ENCODE results near the gene ACTR2. TPM values are rescaled to one million over a fixed set of nuclear protein-coding genes. Genes with fewer than 3 reads are reported as not detected.

ACTR2 gene
- polyA plus RNA-seq, 1 donor from 2014 or later: 118 TPM

- Histone ChIP-seq H2AFZ (ENCODE audit: low read depth, low read length) (no peak overlapping the region), H3K9me3 (ENCODE audit: low read length) (no peaks in the 10 kb centered on the region), H4K20me1 (ENCODE audit: insufficient read depth) (no peaks in the 10 kb centered on the region), H3K9me2 (ENCODE audit: insufficient read depth, low read length) (no peaks in the 10 kb centered on the region), H3K9ac (ENCODE audit: low read length) (no peak overlapping the region), H3K27ac (ENCODE audit: low read length) (no peak overlapping the region), H3K4me2 (ENCODE audit: low read length) (no peak overlapping the region), H3K79me2 (replicated peaks; ENCODE audit: insufficient read depth, low read length) (no peaks in the 10 kb centered on the region), H3K27me3 (ENCODE audit: insufficient read depth, low read depth, low read length) (no peaks in the 10 kb centered on the region), H3K36me3 (ENCODE audit: insufficient read depth, low read length) (no peaks in the 10 kb centered on the region), H3F3A (ENCODE audit: insufficient read depth, low read length, poor library complexity, severe bottlenecking) (no peaks in the 10 kb centered on the region), H3K4me3 (ENCODE audit: low read length) (no peak overlapping the region)
- TF ChIP-seq EP300 (conservative IDR thresholded peaks at IDR 0.05; ENCODE audit: poor library complexity, severe bottlenecking) (no peak), CTCF (IDR thresholded peaks at IDR 0.05; ENCODE audit: poor library complexity, severe bottlenecking) (no peak), REST (IDR thresholded peaks at IDR 0.05; ENCODE audit: borderline replicate concordance) (no peak), MXI1 (conservative IDR thresholded peaks at IDR 0.05; ENCODE audit: poor library complexity, severe bottlenecking) (no peak), EZH2 (IDR thresholded peaks at IDR 0.05; ENCODE audit: borderline replicate concordance, insufficient read depth, low read length, poor library complexity, severe bottlenecking) (no peak), TAF1 (IDR thresholded peaks at IDR 0.05; ENCODE audit: low read depth) (no peak)
These were observed 54.2 kb downstream of the ACTR2 start for GRCh38 chr2:65281627-65282351.

GRCh38 chr2:65282477-65283053 lies 54.9 kb downstream of the ACTR2 start:
- Histone ChIP-seq H4K20me1 (ENCODE audit: insufficient read depth) (no peaks in the 10 kb centered on the region), H3K4me2 (ENCODE audit: low read length) (no peak overlapping the region), H3K4me3 (ENCODE audit: low read length) (no peak overlapping the region)

More at GRCh38 chr2:65282477-65283053, 54.9 kb downstream of the ACTR2 start:
- Histone ChIP-seq H3K27me3 (ENCODE audit: insufficient read depth, low read depth, low read length) (no peaks in the 10 kb centered on the region), H3F3A (ENCODE audit: insufficient read depth, low read length, poor library complexity, severe bottlenecking) (no peaks in the 10 kb centered on the region), H3K36me3 (ENCODE audit: insufficient read depth, low read length) (no peaks in the 10 kb centered on the region), H3K9me2 (ENCODE audit: insufficient read depth, low read length) (no peaks in the 10 kb centered on the region), H3K9me3 (ENCODE audit: low read length) (no peaks in the 10 kb centered on the region), H3K9ac (ENCODE audit: low read length) (no peak overlapping the region), H3K79me2 (replicated peaks; ENCODE audit: insufficient read depth, low read length) (no peaks in the 10 kb centered on the region), H3K27ac (ENCODE audit: low read length) (no peak overlapping the region), H2AFZ (ENCODE audit: low read depth, low read length) (no peak overlapping the region)
- TF ChIP-seq RAD21 (conservative IDR thresholded peaks at IDR 0.05): no peak
- TF ChIP-seq EP300 (conservative IDR thresholded peaks at IDR 0.05; ENCODE audit: poor library complexity, severe bottlenecking): no peak
- no peak for TF ChIP-seq SMC3 (conservative IDR thresholded peaks at IDR 0.05; ENCODE audit: poor library complexity)
- TF ChIP-seq POLR2AphosphoS5 (IDR thresholded peaks at IDR 0.05): no peak
- TF ChIP-seq MXI1 (conservative IDR thresholded peaks at IDR 0.05; ENCODE audit: poor library complexity, severe bottlenecking): no peak
- TF ChIP-seq CTCF (IDR thresholded peaks at IDR 0.05; ENCODE audit: poor library complexity, severe bottlenecking): no peak
- TF ChIP-seq EZH2 (IDR thresholded peaks at IDR 0.05; ENCODE audit: borderline replicate concordance, insufficient read depth, low read length, poor library complexity, severe bottlenecking): no peak
- TF ChIP-seq REST (IDR thresholded peaks at IDR 0.05; ENCODE audit: borderline replicate concordance): no peak
- no peak for TF ChIP-seq TAF1 (IDR thresholded peaks at IDR 0.05; ENCODE audit: low read depth)
